Activated effector memory CD4-positive, alpha-beta T cell treated with anti-CD3 and anti-CD28 coated beads, Interleukin-2, amount 50 U/mL, for 16 hours (primary cell): ENCODE measurements around the gene EAF1.
"Not testable (repeated sequence)": the region's sequence is repeated elsewhere in the genome, so short reads cannot be mapped to it uniquely, and the experiment has no call there.

ENCODE experiments used
- DNase-seq: peaks from one replicate; pipeline ENCODE4 v3.0.0-alpha.2; 2020

The EAF1 gene

DNA sequence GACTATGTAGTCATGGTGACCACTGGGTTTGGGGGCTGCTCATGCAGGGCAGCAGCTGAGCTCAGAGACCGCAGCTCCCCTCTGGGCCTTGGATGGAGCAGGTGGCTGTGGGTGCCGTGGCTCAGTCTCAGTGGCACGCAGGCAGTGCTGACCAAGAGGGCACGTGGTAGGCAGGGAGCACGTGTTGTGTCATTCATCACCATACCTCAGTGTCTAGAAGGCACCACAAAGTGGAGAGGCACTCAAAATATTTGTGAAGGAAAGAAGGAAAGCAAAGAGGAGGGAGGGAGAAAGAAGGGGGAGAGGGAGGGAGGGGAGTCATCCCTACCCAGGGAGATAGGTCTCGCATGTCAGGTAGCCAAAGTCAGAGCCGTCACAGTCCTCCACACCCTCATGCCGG is 26.1 kb downstream of the EAF1 start:
- no peak for DNase-seq

DNA sequence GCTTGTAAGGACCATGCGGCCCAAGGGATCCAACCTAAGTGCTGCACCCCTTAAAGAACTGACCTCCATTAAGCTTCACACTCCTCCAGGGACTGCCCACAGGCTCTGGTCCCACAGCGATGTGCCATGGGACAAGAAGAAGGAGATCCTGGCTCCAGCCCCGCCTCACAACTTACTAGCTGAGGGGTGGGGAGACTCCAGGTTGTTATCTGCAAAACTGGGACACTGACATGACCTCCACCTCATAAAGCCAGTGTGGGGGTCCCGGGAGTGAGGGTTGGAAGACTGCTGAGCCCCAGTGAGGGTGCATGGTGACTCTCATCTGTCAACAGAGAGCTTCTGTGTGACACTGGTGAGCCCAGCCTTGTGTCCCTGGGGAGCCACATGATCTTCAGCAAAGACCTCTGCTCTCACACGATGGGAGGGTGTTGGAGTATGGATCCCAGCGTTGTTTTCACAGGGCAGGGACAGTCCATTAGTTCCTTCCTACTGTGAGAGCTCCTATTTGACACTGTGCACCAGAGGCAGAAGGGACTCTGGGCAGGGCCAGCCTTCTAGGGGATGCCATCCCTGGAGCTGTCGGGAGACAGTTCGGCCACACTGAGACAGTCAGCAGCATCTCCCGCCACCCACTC is 26.7 kb downstream of the EAF1 start:
- DNase-seq: no peak

DNA sequence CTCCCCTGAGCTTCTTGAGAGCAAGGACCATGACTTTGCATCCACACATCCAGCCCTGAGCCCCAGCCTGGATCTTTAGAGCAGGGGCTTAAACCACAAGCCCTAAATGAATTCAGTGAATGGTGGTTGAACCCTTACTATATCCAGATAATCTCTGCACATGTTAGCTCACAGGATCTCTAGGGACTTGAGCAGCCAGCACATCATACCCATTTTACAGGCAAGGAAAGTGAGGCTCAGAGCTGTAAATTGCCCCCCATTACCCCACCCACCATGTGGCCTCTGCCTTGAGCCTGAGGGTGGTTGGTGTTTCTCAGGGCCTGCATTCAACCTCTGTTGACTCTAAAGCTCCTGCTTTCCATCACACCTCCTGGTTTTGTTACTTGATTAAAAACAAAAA is 27.6 kb downstream of the EAF1 start:
- DNase-seq: no peak

DNA sequence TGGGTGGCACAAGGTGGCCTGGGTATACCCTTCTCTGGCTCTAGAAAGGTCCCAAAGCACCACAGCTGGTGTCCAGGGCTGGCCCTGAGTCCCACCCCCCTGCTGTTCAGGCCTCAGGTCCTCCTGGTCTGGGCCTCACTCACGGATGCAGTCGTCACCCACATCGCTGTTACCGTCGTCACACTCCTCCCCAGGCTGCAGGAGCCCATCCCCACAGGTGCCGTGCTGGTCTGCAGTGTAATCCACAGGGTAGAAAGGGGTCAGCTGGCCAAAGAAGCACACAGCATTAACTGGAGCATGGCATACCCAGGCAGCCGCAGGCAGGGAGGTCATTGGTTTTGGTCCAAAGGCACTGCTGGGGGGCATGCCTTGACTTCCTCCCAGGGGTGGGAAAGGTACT is 28.4 kb downstream of the EAF1 start:
- DNase-seq: no peak

DNA sequence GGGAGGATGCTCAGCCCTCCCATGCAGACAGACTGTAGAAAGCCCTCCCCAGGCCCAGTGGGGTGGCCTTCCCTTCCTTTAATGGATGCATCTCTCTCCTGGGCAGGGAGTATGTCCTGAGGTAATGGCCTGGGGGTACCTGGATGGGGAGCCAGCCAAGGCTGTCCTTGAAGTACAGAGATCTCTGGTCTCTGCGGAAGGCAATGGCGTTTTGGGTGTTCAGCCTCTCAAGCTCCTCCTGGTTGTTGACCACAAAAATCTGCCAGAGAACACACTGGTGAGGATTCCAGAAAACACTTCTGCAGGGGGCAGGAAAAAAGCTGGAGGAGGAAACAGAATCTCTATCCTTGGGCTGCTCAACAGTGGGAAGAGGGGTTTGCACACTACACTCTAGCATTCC is 28.9 kb downstream of the EAF1 start:
- DNase-seq: no peak

DNA sequence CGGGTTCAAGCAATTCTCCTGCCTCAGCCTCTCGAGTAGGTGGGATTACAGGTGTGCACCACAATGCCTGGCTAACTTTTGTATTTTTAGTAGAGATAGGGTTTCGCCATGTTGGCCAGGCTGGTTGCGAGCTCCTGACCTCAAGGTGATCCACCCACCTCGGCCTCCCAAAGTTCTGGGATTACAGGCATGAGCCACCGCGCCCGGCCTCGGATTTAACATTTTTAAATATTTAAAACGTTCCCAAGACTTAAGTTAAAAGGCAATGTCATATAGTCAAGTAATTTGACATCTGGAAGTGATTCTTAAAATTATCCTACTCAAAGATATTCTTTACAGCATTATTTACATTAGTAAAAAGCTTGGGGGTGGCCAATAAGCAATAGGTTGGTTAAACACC is 29.5 kb downstream of the EAF1 start:
- DNase-seq: not testable (repeated sequence)

DNA sequence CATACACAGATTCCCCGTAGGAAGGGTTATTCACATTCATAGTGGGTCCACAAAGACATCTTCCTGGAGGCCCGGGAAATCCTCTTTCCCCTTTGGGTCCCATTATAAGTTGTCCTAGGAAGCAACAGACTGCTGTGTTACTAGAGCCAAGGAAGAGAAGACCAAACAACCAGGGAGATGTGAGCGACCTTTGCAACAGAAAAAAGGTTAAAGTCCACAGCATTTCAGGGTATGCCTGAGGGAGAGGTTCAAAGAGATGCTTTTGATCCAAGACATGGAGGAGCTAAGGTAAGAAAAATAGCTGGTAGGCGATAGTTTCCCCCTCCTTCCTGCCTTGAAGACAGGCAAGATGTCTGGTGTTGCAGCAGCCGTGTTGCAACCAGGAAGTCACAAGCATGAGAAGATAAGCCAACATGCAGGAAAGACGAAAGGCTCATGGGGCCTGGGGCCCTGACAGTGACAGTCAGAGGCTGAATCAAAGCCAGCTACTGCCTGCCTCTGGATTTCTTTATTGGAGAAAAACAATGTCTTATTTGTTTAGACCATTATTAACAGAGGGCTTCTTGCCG is 30.9 kb downstream of the EAF1 start:
- no peak for DNase-seq

DNA sequence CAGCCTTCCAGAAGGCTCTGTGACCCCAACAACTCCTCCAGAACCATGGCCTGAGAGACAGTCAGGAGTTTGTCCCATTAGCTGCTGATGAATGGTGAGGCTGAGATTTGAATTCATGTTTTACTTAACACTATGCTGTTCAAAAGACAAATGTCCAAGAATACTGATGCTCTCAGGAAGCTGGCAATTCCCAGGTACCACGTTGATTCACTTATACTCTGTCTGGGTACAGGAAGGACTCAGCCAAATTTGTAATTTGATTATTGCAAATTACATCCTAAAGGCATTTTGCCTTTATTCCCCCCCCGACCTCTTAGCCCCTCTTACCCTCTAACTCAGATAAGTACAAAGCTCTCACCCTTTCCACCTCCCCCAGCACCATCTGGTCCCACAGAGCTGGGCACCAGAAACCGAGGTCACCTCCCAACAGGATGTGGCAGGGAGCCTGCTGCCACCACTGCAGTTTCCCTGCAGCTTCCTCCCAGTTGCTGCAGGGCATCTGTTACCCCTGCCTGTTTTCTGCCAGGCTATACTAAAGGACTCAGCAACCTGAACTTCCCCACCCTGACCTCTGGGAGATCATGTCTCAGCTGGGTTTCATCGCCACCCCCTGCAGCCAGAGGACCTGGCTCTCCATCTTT is 33.6 kb downstream of the EAF1 start:
- DNase-seq: no peak

DNA sequence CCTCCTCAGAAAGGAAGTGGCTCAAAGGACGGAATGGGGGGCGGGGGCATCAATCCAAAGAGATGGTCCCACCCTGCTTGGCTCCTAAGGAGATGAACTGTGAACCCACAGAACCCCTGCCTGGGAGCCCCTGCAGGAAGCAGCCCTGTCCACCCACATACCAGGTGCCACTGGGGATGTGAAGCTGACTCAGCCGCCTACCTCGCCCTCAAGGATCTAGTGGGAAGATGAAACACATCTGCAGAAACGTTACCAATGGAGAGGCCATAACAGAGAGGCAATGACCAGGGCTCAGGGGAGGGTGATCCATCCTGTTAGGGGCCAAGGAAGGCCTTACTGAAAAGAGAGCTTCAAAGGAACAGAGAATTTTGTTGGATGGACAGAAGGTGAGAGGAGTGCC is 35.1 kb downstream of the EAF1 start:
- no peak for DNase-seq

DNA sequence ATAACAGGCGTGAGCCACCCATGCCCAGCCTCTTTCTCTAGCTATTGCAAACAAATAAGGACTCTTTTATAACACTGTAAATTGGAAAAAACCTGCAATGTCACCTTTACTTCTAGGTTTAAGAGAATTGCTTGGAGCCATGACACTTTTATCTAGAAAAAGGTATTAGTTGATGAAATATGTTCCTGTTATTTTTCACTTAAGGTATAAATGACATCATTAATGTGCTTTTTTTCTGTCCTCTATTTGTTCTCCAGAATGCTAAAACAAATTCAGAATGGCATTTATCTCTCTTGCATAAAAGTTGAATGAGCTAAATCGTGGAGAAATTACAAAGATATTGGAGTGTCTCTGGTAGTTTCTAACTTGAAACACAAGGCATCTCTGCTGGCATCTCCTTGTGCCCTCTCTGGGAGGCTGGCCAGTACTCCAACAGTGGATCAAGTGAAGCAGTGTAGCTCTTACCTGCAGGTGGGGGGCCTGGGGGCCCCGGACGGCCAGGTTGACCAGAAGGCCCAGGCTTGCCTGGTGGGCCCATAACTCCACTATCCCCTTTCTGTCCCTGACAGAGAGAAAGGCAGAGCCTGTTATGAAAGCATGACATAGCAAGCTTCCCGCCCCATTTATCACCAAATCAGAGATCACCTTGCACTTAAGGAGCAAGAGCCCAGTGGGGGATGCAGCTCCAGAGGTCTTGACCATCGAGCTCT is 38.6 kb downstream of the EAF1 start:
- DNase-seq: no peak

DNA sequence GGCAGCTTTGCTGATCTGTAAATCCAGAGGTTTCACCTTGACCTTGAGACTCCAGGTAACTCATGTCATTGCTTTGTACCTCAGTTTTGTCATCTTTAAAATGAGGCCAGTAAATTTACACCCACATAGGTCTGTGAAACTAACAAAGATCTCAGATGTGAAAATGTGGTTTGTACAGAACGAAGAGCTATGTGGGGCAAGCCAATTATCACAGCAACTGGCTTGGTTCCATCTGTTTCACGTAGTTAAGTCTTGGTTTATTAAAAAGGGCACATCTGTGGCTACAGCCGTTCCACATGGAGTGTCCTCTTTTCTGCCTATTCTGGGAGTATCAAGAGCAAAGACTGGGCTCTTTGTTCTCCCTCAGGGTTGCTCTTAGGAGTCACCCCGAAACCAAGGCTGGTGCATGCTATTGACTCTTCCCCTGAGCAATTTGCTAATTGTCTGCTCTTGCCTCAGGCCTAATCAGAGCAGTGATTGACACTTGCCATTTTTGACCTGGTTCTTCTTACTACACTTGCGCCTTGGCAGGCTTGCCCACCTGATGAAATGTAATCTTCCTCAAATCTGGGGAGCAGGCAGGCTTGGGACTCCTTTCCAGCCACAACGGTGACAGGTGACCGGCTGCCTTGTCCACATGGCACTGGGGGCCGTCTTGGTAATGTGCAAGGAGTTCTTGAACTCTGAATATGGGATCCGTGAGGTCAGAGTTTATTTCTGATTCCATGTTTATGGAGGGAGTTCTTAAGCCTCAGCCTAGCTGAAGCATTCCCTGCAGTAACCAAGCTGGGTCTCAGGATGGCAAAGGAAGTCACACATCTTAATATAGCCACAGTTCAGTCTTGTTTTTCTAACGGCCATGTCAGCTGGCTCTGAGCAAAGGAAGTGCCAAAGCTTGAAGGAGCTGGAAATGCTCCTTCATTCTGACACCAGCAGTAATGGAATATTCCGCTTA is 40.1 kb downstream of the EAF1 start:
- no peak for DNase-seq

DNA sequence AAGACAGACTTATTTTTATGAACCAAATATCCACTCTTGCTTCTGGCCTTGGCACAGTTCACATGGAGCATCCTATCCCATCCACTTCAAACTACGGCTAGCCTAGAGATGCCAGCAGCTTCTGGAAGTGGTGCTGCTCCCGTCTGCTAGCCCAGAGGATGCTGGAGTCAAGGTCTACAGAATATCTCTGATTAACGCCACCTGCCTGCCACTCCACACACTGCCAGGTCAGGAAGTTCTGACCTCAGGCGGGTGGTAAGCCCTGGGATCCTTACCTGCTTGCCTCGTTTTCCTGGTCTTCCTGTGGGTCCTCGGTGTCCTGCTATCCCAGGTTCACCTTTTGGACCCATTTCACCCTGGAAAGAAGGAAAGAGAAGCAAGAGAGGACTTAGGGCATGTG is 42.9 kb downstream of the EAF1 start:
- DNase-seq: no peak

DNA sequence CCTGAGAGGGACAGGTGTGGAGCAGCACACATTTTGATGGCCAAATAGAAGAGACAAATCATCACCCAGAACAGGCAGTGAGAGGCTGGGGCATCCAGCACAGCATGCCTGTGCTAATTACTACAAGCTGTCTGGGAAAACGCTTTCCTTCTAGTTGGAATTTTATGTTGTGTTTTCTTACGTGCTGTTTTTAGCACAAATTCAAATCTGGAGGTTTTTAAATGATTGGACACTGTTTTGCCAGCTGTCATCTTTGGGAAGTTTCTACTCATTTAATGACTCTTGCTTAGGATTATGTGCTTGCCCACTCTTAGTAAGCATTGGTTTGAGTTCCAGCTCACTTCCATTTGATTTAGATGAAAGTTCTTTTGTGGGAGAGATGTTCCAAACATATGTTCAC is 43.5 kb downstream of the EAF1 start:
- no peak for DNase-seq

DNA sequence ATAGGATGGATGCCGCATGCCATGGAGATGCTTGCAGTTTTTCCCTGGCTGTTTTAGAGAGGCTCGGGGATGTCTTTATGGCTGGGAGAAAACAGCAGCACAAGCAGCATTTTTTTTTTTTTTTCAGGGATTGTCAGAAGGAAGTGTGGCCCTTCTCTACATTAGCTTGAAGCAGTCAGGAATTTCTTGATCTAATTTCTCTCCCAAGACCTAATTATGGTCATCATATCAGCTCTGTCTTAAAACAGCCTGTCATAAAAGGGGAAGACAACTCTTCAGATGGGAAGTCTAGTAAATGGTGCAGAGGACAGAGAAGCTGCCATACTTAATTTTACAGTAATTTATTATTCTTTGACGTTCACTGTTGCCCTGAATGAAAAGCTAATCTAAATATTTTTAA is 44.5 kb downstream of the EAF1 start:
- no peak for DNase-seq

DNA sequence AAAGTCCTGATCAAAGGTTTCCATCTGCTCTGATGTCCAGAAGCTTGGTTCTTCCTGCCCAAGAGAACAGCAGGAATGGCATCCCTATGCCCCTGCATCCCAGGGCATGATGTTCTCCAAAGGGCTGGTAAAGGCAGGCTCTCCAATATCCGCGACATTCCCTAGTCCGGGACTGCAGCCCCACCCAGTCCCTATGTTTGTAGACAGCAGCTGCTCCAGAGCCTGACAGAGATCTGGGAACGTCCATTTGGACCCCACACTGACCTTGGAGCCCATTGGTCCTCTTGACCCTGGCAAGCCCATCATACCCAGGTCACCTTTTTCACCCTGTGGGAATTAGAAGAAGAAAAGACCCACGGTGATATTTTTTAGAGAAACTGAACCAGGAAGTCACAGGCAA is 47.8 kb downstream of the EAF1 start:
- DNase-seq: no peak

DNA sequence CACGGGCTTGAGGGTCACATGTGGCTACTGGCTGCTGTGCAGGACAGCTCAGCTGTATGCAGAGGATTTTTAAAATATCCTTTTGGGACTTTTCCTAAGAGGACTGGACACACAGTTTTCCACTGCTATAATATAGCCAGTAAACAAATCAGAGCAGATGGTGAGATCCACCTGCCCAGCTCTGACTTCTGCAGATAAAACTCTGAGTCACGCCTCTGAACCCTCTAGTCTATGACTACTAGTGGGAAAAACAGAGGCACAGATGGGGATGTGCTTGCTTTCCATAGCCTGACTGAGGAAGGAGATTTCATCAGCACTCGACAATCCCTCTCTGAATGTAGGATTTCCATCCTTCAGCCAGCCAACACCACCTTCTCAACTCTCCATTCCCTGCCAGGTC is 49.0 kb downstream of the EAF1 start:
- DNase-seq: no peak

DNA sequence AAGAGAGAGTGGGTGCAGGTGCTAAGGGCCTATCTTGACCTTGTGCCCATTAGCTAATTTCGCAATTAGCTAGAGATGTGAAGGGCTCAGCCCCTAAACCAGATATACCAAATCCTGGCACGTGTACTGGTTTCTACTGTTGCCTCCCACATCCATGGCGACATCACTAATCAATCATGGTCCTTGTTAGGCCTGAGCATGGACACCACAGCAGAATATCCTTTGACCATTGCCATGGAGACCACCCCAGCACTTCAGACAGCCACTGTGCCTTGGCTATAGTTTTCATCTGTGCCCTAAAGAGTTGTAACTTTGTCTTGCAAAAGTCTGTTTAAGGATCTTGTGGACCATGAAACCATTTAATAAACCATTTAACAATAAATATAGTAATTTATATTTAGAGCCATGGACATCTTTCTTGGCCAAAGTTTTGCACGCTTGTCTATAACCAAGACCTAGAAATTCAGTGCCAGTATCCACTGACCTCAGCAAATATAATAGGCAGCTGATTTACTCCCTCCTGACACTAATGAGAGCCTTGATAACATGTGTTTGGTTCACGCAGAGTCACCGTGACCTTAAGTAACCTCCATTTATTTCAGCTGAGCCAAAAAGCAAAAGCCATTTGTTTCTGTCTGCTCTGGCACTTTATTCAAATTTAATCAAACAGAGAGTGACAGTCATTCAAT is 50.7 kb downstream of the EAF1 start:
- no peak for DNase-seq

DNA sequence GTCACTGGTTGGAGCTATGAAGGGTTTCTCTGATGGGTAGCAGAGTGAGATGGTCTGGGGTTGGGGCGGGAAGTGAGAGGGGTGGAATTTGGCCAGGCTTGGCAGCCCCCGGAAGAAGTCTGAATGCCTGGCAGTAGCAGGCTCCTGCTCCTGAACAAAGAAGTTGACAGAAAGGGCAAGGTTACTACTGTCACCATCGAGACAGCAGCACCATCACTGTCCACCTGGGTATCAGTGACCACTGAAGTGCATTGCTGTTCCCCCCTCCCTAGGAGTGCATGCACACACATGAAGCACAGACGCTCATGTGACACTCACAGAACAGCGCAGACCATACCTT is 51.2 kb downstream of the EAF1 start:
- no peak for DNase-seq

DNA sequence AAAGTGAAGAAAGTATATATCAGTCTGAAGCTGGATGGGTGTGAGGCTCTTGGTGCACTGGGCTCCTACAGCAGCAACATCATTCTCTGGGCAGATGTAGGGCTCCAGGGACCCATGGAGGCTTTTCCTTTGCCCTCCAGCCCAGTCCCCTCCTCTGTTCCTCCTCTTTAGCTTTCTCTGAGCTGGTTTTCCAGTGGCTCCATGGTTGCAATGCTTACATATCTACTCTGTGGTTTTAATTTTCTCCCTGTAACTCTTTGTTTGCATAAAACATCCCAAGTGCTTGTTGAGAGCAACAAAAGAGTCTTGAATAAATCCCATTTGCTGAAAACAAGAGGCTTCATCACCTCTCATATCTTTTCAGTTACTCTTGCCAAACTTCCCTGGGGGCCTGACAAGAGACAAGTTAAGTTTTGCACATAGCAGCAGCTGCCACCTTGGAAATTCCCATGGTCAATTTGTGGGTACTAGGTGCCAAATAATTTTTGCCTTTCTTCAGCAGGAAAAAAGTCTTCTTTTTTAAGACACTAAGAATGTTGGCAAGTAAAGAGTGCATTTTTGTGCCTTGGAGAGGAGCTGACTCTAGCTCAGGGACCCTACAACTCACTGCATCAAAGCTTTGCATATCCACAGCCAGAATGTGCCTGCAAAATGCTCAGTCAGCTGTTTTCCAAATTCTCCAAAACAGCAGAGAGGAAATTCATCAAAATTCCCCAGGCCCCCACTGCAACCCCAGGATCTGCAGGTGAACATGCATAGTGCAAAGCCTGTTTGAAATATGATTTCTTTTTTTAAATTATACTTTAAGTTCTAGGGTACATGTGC is 52.2 kb downstream of the EAF1 start:
- no peak for DNase-seq

DNA sequence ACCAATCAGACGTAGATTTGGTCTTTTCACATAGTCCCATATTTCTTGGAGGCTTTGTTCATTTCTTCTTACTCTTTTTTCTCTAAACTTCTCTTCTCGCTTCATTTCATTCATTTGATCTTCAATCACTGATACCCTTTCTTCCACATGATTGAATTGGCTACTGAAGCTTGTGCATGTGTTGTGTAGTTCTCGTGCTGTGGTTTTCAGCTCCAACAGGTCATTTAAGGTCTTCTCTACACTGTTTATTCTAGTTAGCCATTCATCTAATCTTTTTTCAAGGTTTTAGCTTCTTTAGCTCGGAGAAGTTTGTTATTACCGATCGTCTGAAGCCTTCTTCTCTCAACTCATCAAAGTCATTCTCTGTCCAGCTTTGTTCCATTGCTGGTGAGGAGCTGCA is 57.2 kb downstream of the EAF1 start:
- not testable (repeated sequence) for DNase-seq

DNA sequence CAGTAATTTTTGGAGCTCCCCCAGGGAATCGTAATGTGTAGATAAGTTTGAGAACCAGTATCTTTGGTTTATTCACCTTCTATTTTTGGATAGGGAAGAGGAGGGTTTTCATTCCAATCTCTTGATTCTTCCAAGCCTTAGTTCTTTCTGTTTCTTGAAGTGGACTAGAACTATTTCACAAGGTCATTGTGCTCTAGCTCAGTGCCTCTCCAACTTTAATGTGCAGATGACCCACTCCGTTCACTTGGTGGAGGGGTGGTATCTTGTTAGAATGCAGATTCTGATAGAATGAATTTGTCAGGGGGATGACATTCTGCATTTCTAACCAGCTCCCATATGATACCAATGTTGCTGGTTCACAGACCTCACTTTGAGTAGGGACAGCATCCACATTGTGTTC is 58.6 kb downstream of the EAF1 start:
- no peak for DNase-seq

DNA sequence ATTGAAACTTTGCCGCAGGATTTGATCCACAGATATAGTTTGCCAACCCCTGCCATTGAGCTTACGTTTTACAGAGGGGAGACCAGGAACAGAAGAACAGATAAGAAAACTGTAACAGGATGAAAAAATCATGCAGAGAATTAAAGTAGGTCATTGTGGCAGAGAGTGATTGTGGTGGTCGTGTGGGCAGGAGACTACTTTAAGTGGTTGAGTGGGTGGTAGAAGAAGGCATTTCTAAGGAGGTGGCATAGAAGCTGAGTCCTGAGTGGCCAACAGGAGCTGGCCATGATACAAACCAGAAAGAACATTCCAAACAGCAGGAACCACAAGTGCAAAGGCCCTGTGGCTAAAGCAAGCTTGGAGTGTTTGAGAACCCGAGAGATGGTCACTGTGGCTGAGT is 59.6 kb downstream of the EAF1 start:
- no peak for DNase-seq
